SJCRH30 (cell line): ENCODE results near the gene SLC8A2. TPM values are rescaled to one million over a fixed set of nuclear protein-coding genes. Genes with fewer than 3 reads are reported as not detected.
"Not testable (repeated sequence)": the region's sequence is repeated elsewhere in the genome, so short reads cannot be mapped to it uniquely, and the experiment has no call there.

Experiments used
- DNase-seq, 2 experiments: peaks; one replicate each; pipeline ENCODE4 v3.0.0-alpha.2; 2015 to 2020
- H3K27ac ChIP-seq: fragments of 250-450 bp; sonication (Bioruptor Pico); 2 replicates; pipeline ENCODE4 v1.5.1; 2020; ENCODE audit warnings: mild to moderate bottlenecking, moderate library complexity
- H3K27me3 ChIP-seq: fragments of 250-450 bp; sonication (Bioruptor Pico); 2 replicates; pipeline ENCODE4 v1.5.1; 2020; ENCODE audit warnings: mild to moderate bottlenecking, moderate library complexity
- H3K36me3 ChIP-seq: fragments of 250-450 bp; sonication (Bioruptor Pico); 2 replicates; pipeline ENCODE4 v1.5.1; 2020; ENCODE audit warnings: mild to moderate bottlenecking, moderate library complexity
- H3K4me1 ChIP-seq: fragments of 250-450 bp; sonication (Bioruptor Pico); 2 replicates; pipeline ENCODE4 v1.5.1; 2020; ENCODE audit warnings: mild to moderate bottlenecking, moderate library complexity
- H3K4me3 ChIP-seq: fragments of 250-450 bp; sonication (Bioruptor Pico); 2 replicates; pipeline ENCODE4 v1.5.1; 2020; ENCODE audit warnings: mild to moderate bottlenecking, moderate library complexity
- H3K9me3 ChIP-seq: fragments of 250-450 bp; sonication (Bioruptor Pico); replicated peaks from 2 replicates; pipeline ENCODE4 v1.5.1; 2020; ENCODE audit warnings: mild to moderate bottlenecking, moderate library complexity
- total RNA-seq: library from RNA; depleted of rRNA; stranded (reverse); fragments of >200 nt; shearing (Covaris generic); gene quantifications from 2 replicates; pipeline ENCODE4 v1.2.3, GENCODE V29; 2014

The SLC8A2 gene
- total RNA-seq, 1 experiment from 2014 or later: 0.10 TPM

DNA sequence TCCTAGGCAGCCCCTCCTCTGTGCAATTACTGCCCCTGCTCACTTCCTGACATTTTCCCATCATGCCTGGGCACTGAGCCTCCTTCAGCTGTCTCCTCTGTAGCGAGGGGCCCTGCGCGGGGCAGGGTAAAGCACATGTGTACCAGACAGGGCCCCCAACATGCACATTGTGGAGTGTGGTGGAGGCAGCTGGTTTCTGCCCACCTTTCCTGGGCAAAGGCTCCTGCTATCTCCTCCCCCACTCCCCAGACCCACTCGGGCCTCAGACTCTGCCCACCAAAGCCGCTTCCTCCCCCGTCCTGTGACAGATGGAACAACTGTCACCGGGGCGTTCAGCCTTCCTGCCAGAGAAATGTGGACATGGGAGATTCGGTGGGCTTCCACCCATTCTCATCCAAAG, 15.2 kb upstream of the SLC8A2 start:
- DNase-seq: peak in 1 of 2 experiments; percentile 44
- no peaks in the 10 kb centered on the region for H3K9me3 ChIP-seq
- peaks cover 14% of the 10 kb centered on the region for H3K4me1 ChIP-seq
- H3K36me3 ChIP-seq: peaks cover 9% of the 10 kb centered on the region
- H3K4me3 ChIP-seq: no peak overlapping the region
- peak overlapping the region; percentile 29 for H3K27ac ChIP-seq
- H3K27me3 ChIP-seq: no peaks in the 10 kb centered on the region

DNA sequence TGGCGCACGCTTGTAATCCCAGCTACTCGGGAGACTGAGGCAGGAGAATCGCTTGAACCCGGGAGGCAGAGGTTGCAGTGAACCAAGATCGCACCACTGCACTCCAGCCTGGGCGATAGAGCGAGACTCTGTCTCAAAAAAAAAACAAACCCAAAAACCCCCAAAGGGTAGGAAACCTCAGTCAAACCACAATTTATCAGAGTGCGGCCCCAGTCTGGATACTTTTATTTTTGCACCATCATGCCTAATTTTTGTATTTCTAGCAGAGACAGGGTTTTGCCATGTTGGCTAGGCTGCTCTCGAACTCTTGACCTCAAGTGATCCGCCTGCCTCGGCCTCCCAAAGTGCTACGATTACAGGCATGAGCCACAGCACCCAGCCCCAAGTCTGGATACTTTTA, 14.5 kb upstream of the SLC8A2 start:
- H3K9me3 ChIP-seq, DNase-seq, H3K36me3 ChIP-seq, H3K4me3 ChIP-seq, H3K27me3 ChIP-seq, H3K27ac ChIP-seq: not testable (repeated sequence)
- H3K4me1 ChIP-seq: peaks cover 14% of the 10 kb centered on the region

DNA sequence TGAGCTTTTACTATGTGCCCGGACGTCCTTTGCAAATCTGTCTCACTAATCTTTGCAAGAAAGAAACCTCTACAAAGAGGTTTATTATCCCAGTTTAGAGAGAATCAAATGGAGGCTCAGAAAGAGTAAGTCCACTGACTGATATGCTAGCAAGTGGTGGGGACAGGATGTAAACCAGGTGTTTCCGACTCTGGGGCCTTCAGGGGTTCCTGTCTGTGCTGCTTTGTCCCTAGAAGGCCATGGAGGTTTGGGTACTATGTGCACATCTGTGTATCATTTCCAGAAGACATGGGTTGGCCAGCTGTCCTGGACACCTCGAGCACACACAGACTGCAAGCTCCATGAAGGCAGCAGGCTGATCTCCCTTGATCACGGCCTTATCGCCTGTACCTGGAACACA, 13.5 kb upstream of the SLC8A2 start:
- DNase-seq: no peak
- Histone ChIP-seq H3K27me3 (no peaks in the 10 kb centered on the region), H3K4me3 (no peak overlapping the region), H3K36me3 (peaks cover 9% of the 10 kb centered on the region), H3K4me1 (peaks cover 14% of the 10 kb centered on the region), H3K27ac (no peak overlapping the region), H3K9me3 (no peaks in the 10 kb centered on the region)

DNA sequence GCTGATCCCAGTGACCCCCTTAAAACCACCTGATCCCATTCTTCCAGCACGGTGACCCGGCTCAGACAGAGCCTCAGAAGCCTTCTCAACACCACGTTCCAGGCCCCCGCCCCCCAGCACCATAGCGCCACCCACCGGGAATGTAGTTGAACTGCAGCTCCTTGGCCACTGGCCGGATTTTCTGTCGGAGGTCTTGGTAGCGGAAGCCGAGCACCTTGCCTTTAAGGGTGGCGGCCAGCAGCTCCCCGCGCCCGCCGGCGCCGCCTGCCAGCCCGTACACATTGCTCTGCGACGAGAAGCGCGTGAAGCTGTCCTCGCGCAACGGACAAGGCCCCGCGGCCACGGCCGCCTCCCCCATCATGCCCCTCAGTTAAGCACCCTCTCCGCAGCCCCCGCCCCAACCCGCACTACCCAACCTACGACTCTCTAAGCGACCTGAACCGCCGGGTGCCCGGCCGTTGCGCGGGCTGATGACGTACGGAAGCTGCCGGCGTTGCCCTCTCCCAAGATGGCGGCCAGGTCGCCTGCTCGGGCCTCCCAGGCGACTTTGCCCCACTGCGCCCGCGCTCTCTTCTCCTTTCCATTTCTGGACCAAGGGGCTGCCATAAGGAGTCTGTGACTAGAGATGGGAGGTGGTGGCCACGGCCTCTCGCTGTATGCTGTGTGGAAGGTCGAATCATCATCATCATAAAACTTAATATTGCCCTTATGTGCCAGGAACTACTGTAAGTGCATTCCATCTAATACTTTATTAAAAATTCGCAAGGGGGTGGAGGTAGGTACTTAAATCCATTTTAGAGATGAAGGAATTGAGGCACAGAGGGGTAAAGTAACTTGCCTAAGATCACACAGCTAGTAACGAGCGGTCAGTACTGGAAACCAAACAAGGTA, 12.4 kb upstream of the SLC8A2 start, which contains the start of gene KPTN:
KPTN (minus strand) TSS at position 420 of the 891 bp plus-strand sequence; CDS start at position 361, 59 bp downstream.
- peak within 1 kb of the TSS; percentile 75 for H3K4me3 ChIP-seq
- no peaks in the 10 kb centered on the region; the same call in 1 of the 2 replicates for H3K36me3 ChIP-seq
- no peaks in the 10 kb centered on the region for H3K27me3 ChIP-seq
- H3K27ac ChIP-seq: peak within 1 kb of the TSS; percentile 82
- peak; percentile 92 to 94 for DNase-seq
- no peaks in the 10 kb centered on the region for H3K9me3 ChIP-seq
- H3K4me1 ChIP-seq: peaks cover 14% of the 10 kb centered on the region

DNA sequence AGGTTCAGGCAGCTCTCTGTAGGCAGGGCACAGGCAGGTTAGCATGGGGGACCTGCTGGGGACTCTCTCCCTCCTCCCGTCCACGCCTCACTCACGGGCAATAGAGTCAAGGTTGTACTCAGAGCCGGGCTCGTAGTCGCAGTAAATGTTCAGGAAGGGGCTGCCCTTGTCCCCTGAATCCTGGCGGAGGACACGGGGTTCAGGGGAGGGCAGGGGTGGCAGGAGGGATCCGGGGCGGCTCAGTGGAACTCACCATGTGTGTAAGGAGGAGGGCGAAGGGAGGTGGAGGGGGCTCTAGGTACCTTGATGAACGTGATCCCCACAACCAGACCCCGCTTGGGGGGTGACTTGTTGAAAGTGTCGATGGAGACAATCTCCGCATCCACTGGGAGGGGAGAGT, 11.5 kb upstream of the SLC8A2 start:
- DNase-seq: no peak
- H3K4me3 ChIP-seq: no peak overlapping the region
- peaks cover 14% of the 10 kb centered on the region for H3K4me1 ChIP-seq
- H3K27me3 ChIP-seq: no peaks in the 10 kb centered on the region
- no peaks in the 10 kb centered on the region for H3K9me3 ChIP-seq
- H3K36me3 ChIP-seq: no peaks in the 10 kb centered on the region
- no peak overlapping the region for H3K27ac ChIP-seq

DNA sequence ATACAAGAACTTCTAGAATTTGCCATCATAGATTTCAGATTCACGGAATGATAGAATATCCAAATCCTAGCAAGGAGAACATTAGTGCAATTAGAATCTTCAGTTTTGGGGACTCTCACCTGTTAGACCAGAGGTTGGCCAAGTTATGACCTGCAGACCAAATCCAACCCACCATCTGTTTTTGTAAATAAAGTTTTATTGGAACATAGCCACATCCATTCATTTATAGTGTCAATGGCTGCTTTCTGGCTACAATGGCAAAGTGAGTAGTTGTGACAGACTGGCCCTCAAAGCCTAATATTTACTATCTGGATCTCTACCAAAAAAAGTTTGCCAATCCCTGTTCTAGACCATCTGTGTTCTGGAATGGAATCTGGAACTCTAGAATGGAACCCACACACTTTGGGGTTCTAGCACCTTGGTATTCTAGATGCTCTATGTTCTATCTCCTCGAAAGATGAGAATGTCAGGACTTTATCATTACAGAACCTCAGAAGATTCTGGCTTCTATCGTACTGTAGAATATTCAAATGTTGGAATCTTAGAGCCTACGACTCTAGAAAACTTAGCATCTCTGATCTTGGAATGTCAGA, 9.9 kb upstream of the SLC8A2 start:
- Histone ChIP-seq H3K4me3 (no peak overlapping the region), H3K27ac (no peak overlapping the region), H3K36me3 (no peaks in the 10 kb centered on the region), H3K9me3 (no peaks in the 10 kb centered on the region), H3K4me1 (0 out of 2 replicates have a peak, but pooled peaks cover 2% of the 10 kb centered on the region), H3K27me3 (no peaks in the 10 kb centered on the region)
- DNase-seq: no peak

DNA sequence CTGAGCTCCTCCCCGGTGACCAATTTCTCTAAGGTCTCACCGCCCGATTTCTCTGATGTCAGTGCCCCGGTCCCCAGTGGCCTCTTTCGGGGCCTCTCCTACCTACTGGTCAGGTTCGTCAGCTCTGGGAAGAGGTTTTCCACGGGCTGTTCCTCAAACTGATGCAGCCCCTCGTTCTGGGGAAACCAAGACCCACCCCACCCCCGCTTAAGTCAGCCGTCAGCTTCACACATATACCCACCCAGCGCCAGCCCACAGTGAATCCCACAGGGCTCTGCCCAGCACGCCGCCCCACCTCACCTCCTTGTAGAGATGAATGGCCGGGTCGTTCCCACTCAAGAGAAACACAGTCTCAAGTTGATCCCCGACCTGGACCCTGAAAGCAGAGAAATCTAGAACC, 9.0 kb upstream of the SLC8A2 start:
- Histone ChIP-seq H3K27ac (no peak overlapping the region), H3K4me1 (no peaks in the 10 kb centered on the region), H3K4me3 (no peak overlapping the region), H3K9me3 (no peaks in the 10 kb centered on the region), H3K27me3 (no peaks in the 10 kb centered on the region), H3K36me3 (no peaks in the 10 kb centered on the region)
- DNase-seq: no peak

DNA sequence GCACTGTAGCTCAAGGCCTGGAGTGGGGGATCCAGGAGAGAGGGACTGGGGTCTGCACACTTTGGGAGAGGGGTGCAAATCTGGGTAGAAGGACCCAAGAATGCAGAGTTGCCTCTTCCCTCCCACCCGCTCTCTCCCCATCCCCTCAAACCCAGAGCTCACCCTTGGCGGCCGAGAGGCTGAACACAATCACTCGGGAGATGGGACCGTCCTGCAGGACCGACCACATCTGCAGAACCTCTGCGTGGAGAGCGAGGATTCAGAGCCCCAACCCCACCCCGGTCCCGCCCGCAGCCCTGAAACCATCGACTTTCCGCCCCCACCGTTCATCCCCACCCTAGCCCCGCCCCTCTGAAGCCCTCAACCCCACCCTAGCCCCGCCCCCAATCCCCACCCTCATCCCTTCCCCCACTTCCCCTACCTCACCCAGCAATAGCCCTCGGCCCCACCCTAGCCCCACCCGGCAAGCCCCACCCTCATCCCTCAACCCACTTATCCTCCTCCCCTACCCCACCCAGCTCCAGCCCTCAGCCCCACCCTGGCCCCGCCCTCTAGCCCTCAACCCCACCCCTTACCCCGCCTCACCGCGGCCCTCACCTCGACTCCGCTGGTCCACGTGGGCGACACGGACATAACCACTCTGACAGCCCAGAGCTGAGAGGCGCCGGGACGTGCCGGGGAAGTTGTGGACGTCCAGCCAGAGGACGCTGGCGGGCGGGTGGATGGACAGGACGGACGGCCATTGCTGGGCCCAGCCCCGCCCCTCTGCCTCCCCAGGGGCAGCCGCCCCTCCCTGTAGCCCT, 8.2 kb upstream of the SLC8A2 start:
- Histone ChIP-seq H3K4me1 (no peaks in the 10 kb centered on the region), H3K27me3 (no peaks in the 10 kb centered on the region), H3K36me3 (no peaks in the 10 kb centered on the region), H3K4me3 (no peak overlapping the region), H3K9me3 (no peaks in the 10 kb centered on the region), H3K27ac (no peak overlapping the region)
- DNase-seq: no peak

DNA sequence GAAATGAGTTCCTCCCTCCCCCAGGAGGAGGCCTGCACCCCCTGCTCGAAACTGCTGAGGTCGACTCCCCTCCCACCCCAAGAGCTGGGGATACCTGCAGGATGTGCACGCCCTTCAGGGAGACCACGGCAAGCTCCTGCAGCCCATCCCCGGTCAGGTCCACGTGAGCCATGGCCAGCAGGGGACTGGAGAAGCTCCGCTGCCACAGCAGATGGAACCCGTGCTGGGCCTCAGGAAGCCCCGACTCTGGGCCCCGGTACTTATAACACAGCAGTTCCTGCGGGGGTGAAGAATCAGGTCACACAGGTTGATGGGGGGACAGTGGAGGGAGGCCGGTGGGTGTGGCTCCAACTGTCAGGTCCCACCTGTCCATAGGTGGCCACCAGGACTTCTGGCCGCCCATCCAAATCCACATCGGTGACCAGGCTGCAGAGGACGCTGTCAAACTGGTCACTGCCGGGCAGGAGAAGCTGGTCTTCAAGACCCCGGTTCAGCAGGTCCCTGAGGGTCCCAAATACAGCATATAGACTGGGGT, 4.8 kb upstream of the SLC8A2 start:
- Histone ChIP-seq H3K27ac (no peak overlapping the region), H3K27me3 (no peaks in the 10 kb centered on the region; the same call in 1 of the 2 replicates), H3K4me3 (no peak overlapping the region), H3K36me3 (no peaks in the 10 kb centered on the region), H3K4me1 (no peaks in the 10 kb centered on the region), H3K9me3 (no peaks in the 10 kb centered on the region)
- DNase-seq: no peak

DNA sequence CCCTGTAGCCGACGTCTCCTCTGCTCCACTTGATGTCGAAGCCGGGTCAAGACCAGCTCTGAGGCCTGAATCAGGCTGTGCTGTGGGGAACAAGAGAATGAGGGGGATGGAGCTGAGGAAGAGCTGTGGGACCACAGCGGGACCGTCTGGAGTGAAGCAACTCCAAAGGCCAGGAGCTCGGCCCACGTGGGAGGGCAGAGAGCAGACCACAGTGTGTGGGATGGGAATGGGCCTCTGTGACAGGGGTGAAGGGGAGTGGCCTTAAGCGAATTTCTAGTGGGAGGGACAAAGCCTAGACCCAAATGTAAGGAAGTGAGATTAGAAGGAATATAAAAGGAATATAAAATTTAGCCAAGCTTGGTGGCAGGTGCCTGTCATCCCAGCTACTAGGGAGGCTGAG, 3.8 kb upstream of the SLC8A2 start:
- no peaks in the 10 kb centered on the region for H3K4me1 ChIP-seq
- H3K4me3 ChIP-seq: no peak overlapping the region
- DNase-seq: no peak
- no peaks in the 10 kb centered on the region for H3K9me3 ChIP-seq
- H3K36me3 ChIP-seq: no peaks in the 10 kb centered on the region
- H3K27me3 ChIP-seq: peaks cover 7% of the 10 kb centered on the region; the same call in 1 of the 2 replicates
- H3K27ac ChIP-seq: no peak overlapping the region

DNA sequence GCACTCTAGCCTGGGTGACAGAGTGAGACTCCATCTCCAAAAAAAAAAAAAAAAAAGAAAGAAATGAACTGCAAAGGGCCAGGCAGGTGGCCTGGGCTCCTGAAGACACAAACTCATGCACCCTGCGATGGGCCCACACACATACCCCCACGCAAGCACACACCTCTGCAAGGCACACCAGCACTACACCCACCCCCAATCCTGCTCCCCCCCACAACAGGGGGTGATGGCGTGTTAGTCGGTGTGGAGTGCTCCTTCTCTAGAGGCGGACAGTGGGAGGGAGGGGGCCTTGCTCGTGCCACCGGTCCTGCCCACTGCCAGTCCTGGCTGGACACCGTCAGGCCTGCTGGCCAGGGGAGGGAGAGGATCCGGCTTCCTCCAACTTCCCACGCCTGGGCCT, 1.6 kb upstream of the SLC8A2 start:
- Histone ChIP-seq H3K4me3 (no peak overlapping the region), H3K36me3 (no peaks in the 10 kb centered on the region), H3K27ac (no peak overlapping the region), H3K9me3 (no peaks in the 10 kb centered on the region), H3K4me1 (no peaks in the 10 kb centered on the region), H3K27me3 (peaks cover 28% of the 10 kb centered on the region)
- DNase-seq: no peak

DNA sequence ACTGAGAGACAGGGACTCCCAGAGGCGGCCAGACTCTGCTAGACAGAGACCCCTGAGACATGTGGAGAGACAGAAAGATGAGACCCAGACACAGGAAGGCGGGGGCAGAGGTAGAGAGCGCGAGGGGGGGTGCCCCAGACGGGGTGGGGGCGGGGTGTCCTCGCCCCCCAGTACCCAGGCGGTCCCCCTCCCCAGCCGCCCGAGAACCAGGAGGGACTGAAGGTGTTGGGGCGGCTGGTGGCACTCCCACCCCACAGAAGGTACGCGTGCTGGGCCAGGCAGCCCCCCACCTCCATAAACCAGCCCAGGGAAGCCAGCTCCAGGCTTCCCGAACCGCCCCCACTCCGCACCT, 336 bp downstream of the SLC8A2 start:
- H3K27ac ChIP-seq: no peak overlapping the region
- peaks cover 32% of the 10 kb centered on the region for H3K27me3 ChIP-seq
- H3K9me3 ChIP-seq: no peaks in the 10 kb centered on the region
- DNase-seq: no peak
- no peak overlapping the region for H3K4me3 ChIP-seq
- H3K36me3 ChIP-seq: no peaks in the 10 kb centered on the region
- no peaks in the 10 kb centered on the region for H3K4me1 ChIP-seq

DNA sequence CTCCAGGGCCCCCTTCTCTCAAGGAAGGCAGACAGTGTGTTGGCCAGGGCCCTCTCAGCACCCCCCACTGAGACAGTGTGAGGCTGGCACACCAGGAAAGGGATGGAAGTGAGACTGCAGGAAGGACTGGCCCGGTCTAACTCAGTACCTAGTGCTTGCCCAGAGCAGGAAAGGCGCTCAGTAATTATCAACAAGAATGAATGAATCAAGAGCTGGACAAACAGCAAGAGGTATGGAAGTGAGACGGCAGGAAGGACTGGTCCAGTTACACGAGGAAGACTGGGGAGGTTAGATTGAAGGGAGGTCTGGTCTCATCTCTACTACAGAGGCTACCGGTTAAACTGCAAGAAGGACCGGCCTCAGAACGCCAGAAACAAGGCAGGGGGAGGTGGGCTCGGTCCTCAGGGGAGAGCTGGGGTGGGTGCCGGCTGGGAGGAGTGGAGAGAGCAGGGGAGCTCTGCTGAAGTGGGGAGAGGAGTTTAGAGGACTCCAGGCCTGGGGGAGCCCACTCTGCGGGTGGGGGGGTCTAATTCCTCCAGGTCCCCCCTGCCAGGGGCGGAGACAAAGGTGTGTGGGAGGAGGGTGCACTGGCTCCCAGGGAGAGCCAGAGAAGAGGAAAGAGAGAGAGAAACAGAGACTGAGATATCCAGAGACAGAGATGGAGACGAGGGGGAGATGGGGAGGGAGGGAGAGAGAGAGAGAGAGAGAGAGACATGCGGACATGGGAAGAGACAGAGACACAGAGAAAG, 1.1 kb downstream of the SLC8A2 start:
- Histone ChIP-seq H3K4me3 (no peak overlapping the region), H3K27ac (no peak overlapping the region), H3K36me3 (no peaks in the 10 kb centered on the region), H3K9me3 (no peaks in the 10 kb centered on the region), H3K4me1 (no peaks in the 10 kb centered on the region), H3K27me3 (peaks cover 32% of the 10 kb centered on the region)
- DNase-seq: no peak

DNA sequence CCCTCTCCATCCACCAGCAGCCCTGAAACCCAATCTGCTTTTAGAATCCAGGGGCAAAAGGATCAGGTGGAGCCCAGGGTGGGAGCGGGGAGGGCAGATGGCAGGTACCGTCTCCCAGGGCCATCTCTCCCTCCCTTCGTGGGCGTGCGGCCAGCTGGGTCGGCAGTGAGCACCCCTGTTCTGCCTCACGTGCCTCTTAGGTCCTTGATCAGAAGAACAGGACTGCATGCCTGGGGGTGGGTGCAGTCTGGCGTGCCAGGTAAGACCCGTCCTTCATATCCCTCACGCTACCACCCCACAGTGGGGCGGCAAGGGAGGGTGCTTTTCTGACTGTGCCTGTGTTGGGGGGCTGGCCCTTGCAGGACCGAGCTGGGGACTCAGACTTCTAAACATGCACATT, 2.0 kb downstream of the SLC8A2 start:
- no peak for DNase-seq

More for the DNA sequence above, 2.0 kb downstream of the SLC8A2 start:
- Histone ChIP-seq H3K27me3 (peaks cover 32% of the 10 kb centered on the region), H3K27ac (no peak overlapping the region), H3K4me1 (no peaks in the 10 kb centered on the region), H3K36me3 (no peaks in the 10 kb centered on the region), H3K4me3 (no peak overlapping the region), H3K9me3 (no peaks in the 10 kb centered on the region)
